Mucosa of rectum (tissue), 2 donors: ENCODE results near the gene BCL11A.

Experiments used
- H3K27ac ChIP-seq, 2 donors: one replicate each; pipeline ENCODE4 v1.7.0; 2013; ENCODE audit warnings: inconsistent platforms in 2 of 2, low read depth in 2 of 2, low read length in 2 of 2
- H3K27me3 ChIP-seq, 2 donors: one replicate each; pipeline ENCODE4 v1.7.0; 2013; ENCODE audit warnings: low read length in 2 of 2; ENCODE audit not compliant: control insufficient read depth in 2 of 2, insufficient read depth in 2 of 2
- H3K36me3 ChIP-seq, 2 donors: one replicate each; pipeline ENCODE4 v1.7.0; 2013; ENCODE audit warnings: low read length in 2 of 2; ENCODE audit not compliant: control insufficient read depth in 2 of 2, insufficient read depth in 2 of 2
- H3K4me1 ChIP-seq, 2 donors: one replicate each; pipeline ENCODE4 v1.7.0; 2013; ENCODE audit warnings: low read length in 2 of 2, mild to moderate bottlenecking in 1 of 2; ENCODE audit not compliant: control insufficient read depth in 2 of 2, insufficient read depth in 2 of 2
- H3K4me3 ChIP-seq, 2 donors: one replicate each; pipeline ENCODE4 v1.7.0; 2013; ENCODE audit warnings: low read length in 2 of 2
- H3K9ac ChIP-seq, 2 donors: one replicate each; pipeline ENCODE4 v1.7.0; 2013; ENCODE audit warnings: low read length in 2 of 2, low read depth in 1 of 2, mild to moderate bottlenecking in 1 of 2
- H3K9me3 ChIP-seq, 2 donors: one replicate each; pipeline ENCODE4 v1.7.0; 2013; ENCODE audit warnings: low read length in 2 of 2; ENCODE audit not compliant: control insufficient read depth in 2 of 2
- donor health status: healthy.
- donor health status: Normal muscosa, but diverticular disease.

The BCL11A gene

GRCh38 chr2:60472041-60472440 lies 81.4 kb downstream of the BCL11A start:
- Histone ChIP-seq H3K27me3 (no peaks in the 10 kb centered on the region), H3K36me3 (peaks cover 0 to 3% of the 10 kb centered on the region in 2 donors), H3K27ac (no peak overlapping the region), H3K9me3 (no peaks in the 10 kb centered on the region), H3K4me1 (peaks cover 3 to 10% of the 10 kb centered on the region in 2 donors), H3K4me3 (no peak overlapping the region), H3K9ac (no peak overlapping the region)

DNA sequence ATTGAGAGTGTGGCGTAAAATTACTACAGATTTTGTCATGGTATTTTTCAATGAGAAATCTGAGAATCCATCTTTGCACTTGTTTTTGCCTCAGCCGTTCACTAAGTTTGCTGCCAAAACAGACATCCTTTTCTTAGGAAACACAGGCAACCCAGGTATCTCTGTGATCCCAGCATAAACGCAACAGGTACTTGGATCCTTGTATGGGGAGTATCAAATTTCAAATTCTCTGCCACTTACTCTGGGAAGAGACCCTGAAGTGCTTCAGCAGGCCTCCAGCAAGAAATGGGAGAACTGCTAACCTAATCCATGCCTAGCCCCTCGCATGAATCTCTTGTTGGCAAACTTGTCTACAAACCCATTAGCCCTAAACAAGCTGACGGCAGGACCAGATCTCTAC lies 83.1 kb downstream of the BCL11A start:
- Histone ChIP-seq H3K27ac (no peak overlapping the region), H3K9ac (no peak overlapping the region)

DNA sequence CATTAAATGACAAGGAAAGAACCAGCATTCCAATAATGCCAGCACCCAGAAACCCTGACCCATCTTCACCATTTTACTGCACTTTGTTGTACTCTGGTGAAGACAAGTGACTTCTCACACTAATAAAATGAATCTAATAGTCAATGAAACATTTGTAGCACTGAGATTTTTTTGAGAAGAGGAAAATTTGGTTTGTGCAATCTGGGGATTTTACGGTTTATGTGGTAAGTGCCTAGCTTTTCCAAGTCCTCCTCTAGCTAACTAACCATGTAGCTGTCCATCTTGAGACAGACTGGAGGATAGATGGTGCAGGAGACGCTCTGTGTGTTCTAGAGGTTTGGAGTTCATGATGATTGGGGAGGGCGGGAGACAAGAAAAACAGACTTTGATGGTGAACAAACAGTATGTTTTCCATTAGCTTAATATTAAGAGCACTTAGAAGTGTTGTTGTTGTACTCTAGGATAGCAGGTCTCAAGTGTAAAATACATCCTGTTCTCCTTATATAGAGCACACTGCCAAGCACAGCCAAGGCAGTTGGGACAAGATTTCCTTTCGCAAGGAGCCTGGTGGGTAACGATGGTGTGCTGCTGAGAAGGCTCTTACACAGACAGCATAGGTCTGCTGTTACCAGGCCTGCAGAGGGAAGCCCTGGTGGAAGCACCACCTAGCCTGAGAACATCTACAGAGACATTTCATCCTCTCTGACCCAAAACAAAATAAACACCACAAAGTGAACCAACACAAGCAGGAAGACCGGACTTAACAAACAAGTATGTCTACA lies 83.7 kb downstream of the BCL11A start:
- peaks cover 0 to 3% of the 10 kb centered on the region in 2 donors for H3K36me3 ChIP-seq
- H3K27me3 ChIP-seq: no peaks in the 10 kb centered on the region
- H3K4me1 ChIP-seq: no peaks in the 10 kb centered on the region
- H3K27ac ChIP-seq: no peak overlapping the region
- no peak overlapping the region for H3K4me3 ChIP-seq
- H3K9me3 ChIP-seq: no peaks in the 10 kb centered on the region
- H3K9ac ChIP-seq: no peak overlapping the region

More for the DNA sequence above, 83.1 kb downstream of the BCL11A start:
- H3K36me3 ChIP-seq: peaks cover 0 to 3% of the 10 kb centered on the region in 2 donors
- H3K4me1 ChIP-seq: no peaks in the 10 kb centered on the region
- H3K4me3 ChIP-seq: no peak overlapping the region
- no peaks in the 10 kb centered on the region for H3K9me3 ChIP-seq
- no peaks in the 10 kb centered on the region for H3K27me3 ChIP-seq

DNA sequence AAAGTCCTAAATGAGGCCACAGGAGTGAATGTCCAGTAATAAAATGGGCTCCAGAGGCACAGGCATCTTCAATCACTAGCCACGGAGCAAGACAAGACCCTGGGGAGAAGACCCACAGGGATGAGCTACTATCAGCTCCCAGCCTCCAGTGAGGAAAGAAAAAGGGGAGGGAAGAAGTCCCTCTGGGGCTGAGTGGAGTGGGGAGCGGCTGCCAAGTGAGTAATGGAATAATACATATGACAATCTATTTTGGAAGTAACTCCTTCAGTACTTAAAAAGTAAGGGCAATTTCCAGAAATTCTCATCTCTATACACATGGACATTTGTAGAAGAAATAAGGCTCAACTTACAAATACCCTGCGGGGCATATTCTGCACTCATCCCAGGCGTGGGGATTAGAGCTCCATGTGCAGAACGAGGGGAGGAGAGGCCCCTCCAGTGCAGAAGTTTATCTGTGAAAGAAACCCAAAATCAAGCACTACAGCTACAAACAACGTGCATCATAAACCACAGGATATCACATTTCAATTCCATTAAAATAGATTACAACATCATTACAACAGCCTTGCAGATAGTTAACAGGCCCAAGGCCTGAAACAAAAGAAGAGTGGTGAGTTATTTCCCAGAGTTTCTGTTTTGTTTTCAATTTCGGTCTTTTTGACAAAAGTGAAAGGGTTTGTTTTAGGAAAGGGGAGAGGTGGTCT lies 84.9 kb downstream of the BCL11A start:
- Histone ChIP-seq H3K9me3 (no peaks in the 10 kb centered on the region), H3K4me1 (no peaks in the 10 kb centered on the region), H3K27me3 (no peaks in the 10 kb centered on the region), H3K4me3 (no peak overlapping the region), H3K9ac (no peak overlapping the region), H3K36me3 (peaks cover 0 to 3% of the 10 kb centered on the region in 2 donors), H3K27ac (no peak overlapping the region)

DNA sequence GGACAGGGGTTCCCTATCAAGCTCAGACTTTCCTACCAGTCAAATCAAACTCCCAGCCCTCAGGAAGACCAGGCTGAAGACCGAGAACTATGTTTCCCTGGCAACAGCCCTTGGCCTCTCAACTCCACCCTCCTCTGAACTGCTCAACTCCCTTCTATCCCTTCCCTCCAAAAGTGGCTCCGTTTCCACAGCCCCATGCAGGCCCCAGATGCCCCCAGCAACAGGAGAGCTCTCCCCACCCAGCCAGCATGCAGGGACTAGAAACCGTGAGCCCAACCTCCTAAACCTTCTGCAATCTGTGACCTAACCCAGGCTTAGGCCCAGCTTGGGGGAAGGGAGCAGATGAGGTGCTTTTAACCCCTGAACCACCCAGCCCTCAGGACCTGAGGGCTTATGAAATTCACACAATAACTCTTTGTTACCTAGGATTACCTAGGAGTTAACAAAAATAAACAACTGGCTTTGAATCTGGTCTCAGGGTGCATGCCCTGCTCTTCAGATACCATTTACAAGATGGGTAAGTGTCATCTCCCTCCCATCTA lies 87.2 kb downstream of the BCL11A start:
- no peaks in the 10 kb centered on the region for H3K4me1 ChIP-seq
- no peaks in the 10 kb centered on the region for H3K27me3 ChIP-seq
- H3K36me3 ChIP-seq: peaks cover 4 to 6% of the 10 kb centered on the region in 2 donors
- no peak overlapping the region for H3K27ac ChIP-seq
- H3K9ac ChIP-seq: no peak overlapping the region
- no peak overlapping the region for H3K4me3 ChIP-seq
- no peaks in the 10 kb centered on the region for H3K9me3 ChIP-seq

DNA sequence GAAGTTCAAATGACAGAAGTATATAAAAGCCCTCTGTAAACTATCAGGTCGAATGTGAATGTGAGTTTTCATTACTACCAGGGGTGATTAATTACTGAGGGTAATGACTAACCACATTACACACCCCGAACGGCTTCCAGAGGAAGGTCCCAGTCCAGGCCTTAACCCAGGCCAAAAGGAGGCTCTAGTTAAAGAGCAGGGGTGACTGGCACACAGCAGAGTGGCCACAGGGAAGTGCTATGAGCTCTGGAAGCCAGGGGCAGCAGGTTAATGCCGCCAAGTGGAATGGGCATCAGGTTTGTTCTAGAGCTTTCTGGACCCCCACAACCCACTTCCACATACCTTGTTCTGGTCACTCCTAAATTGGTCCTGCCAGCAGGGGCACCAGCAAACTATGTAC lies 87.7 kb downstream of the BCL11A start:
- H3K27ac ChIP-seq: no peak overlapping the region

GRCh38 chr2:60463249-60463648 lies 90.2 kb downstream of the BCL11A start:
- peaks cover 6 to 7% of the 10 kb centered on the region in 2 donors for H3K36me3 ChIP-seq
- no peaks in the 10 kb centered on the region for H3K9me3 ChIP-seq
- H3K4me1 ChIP-seq: no peaks in the 10 kb centered on the region
- no peak overlapping the region for H3K27ac ChIP-seq
- H3K9ac ChIP-seq: no peak overlapping the region
- no peaks in the 10 kb centered on the region for H3K27me3 ChIP-seq
- no peak overlapping the region for H3K4me3 ChIP-seq

More for the DNA sequence above, 87.7 kb downstream of the BCL11A start:
- Histone ChIP-seq H3K36me3 (peaks cover 4 to 7% of the 10 kb centered on the region in 2 donors), H3K27me3 (no peaks in the 10 kb centered on the region), H3K4me1 (no peaks in the 10 kb centered on the region), H3K9me3 (no peaks in the 10 kb centered on the region), H3K9ac (no peak overlapping the region), H3K4me3 (no peak overlapping the region)

- Histone ChIP-seq H3K36me3 (peaks cover 5 to 7% of the 10 kb centered on the region in 2 donors), H3K4me3 (no peak overlapping the region), H3K27me3 (no peaks in the 10 kb centered on the region), H3K4me1 (no peaks in the 10 kb centered on the region), H3K27ac (no peak overlapping the region), H3K9ac (no peak overlapping the region), H3K9me3 (no peaks in the 10 kb centered on the region)
These were observed 91.9 kb downstream of the BCL11A start for GRCh38 chr2:60461421-60462108.

GRCh38 chr2:60460577-60461420 lies 92.7 kb downstream of the BCL11A start:
- H3K4me3 ChIP-seq: no peak overlapping the region
- H3K4me1 ChIP-seq: no peaks in the 10 kb centered on the region
- no peaks in the 10 kb centered on the region for H3K27me3 ChIP-seq
- no peaks in the 10 kb centered on the region for H3K9me3 ChIP-seq
- no peak overlapping the region for H3K9ac ChIP-seq
- H3K27ac ChIP-seq: no peak overlapping the region
- H3K36me3 ChIP-seq: peaks cover 5 to 7% of the 10 kb centered on the region in 2 donors
